ENCODE results near the gene PEAK1.
A peak's percentile ranks its signal among the peaks of the same experiment; 100 is the strongest.

GRCh38 chr15:77371850-77372563, 47.9 kb downstream of the PEAK1 start:
- TF ChIP-seq POLR2A (IDR thresholded peaks at IDR 0.05; ENCODE audit: low read depth, low read length), result no peak
- no peak for TF ChIP-seq ZNF592 (IDR thresholded peaks at IDR 0.05)
- TF ChIP-seq TCF12 (IDR thresholded peaks at IDR 0.05; ENCODE audit: low read depth, low read length), result no peak
- no peak for TF ChIP-seq SIN3A (IDR thresholded peaks at IDR 0.05; ENCODE audit: low read depth, low read length)
- peak; percentile 51 for TF ChIP-seq CREM (IDR thresholded peaks at IDR 0.05; ENCODE audit: low read depth)
- TF ChIP-seq, protein P1, sequence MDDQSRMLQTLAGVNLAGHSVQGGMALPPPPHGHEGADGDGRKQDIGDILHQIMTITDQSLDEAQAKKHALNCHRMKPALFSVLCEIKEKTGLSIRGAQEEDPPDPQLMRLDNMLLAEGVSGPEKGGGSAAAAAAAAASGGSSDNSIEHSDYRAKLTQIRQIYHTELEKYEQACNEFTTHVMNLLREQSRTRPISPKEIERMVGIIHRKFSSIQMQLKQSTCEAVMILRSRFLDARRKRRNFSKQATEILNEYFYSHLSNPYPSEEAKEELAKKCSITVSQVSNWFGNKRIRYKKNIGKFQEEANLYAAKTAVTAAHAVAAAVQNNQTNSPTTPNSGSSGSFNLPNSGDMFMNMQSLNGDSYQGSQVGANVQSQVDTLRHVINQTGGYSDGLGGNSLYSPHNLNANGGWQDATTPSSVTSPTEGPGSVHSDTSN (IDR thresholded peaks at IDR 0.05; ENCODE audit: insufficient replicate concordance, low read depth, low read length), result no peak
- TF ChIP-seq, protein P2, sequence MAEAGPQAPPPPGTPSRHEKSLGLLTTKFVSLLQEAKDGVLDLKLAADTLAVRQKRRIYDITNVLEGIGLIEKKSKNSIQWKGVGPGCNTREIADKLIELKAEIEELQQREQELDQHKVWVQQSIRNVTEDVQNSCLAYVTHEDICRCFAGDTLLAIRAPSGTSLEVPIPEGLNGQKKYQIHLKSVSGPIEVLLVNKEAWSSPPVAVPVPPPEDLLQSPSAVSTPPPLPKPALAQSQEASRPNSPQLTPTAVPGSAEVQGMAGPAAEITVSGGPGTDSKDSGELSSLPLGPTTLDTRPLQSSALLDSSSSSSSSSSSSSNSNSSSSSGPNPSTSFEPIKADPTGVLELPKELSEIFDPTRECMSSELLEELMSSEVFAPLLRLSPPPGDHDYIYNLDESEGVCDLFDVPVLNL (IDR thresholded peaks at IDR 0.05; ENCODE audit: low read depth, low read length), result no peak
- TF ChIP-seq, protein P3, sequence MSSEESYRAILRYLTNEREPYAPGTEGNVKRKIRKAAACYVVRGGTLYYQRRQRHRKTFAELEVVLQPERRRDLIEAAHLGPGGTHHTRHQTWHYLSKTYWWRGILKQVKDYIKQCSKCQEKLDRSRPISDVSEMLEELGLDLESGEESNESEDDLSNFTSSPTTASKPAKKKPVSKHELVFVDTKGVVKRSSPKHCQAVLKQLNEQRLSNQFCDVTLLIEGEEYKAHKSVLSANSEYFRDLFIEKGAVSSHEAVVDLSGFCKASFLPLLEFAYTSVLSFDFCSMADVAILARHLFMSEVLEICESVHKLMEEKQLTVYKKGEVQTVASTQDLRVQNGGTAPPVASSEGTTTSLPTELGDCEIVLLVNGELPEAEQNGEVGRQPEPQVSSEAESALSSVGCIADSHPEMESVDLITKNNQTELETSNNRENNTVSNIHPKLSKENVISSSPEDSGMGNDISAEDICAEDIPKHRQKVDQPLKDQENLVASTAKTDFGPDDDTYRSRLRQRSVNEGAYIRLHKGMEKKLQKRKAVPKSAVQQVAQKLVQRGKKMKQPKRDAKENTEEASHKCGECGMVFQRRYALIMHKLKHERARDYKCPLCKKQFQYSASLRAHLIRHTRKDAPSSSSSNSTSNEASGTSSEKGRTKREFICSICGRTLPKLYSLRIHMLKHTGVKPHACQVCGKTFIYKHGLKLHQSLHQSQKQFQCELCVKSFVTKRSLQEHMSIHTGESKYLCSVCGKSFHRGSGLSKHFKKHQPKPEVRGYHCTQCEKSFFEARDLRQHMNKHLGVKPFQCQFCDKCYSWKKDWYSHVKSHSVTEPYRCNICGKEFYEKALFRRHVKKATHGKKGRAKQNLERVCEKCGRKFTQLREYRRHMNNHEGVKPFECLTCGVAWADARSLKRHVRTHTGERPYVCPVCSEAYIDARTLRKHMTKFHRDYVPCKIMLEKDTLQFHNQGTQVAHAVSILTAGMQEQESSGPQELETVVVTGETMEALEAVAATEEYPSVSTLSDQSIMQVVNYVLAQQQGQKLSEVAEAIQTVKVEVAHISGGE (CRISPR knock-in tag; IDR thresholded peaks at IDR 0.05), result no peak
- peak; percentile 63 for TF ChIP-seq ATF2 (IDR thresholded peaks at IDR 0.05; ENCODE audit: low read length)
- no peak for TF ChIP-seq NFXL1 (IDR thresholded peaks at IDR 0.05; ENCODE audit: borderline replicate concordance)
- TF ChIP-seq POLR2AphosphoS2 (IDR thresholded peaks at IDR 0.05; ENCODE audit: low read depth, low read length), result no peak
- no peak for TF ChIP-seq SIX5 (IDR thresholded peaks at IDR 0.05; ENCODE audit: low read depth, low read length, severe bottlenecking)

Measured in GM12878 (cell line).